ENCODE results near the gene ZFR2.

- TF ChIP-seq PML (IDR thresholded peaks at IDR 0.05; ENCODE audit: low read length) = no peak
- no peak for TF ChIP-seq FOS (IDR thresholded peaks at IDR 0.05; ENCODE audit: borderline replicate concordance, extremely low read depth, insufficient read length)
- TF ChIP-seq E2F4 (IDR thresholded peaks at IDR 0.05; ENCODE audit: low read depth, low read length) = no peak
- TF ChIP-seq GATAD2B (conservative IDR thresholded peaks at IDR 0.05; ENCODE audit: low read depth) = no peak
Observed at GRCh38 chr19:3801412-3802096, 67.3 kb downstream of the ZFR2 start.
